ACHN (cell line): ENCODE results near the gene MEA1.

Experiments
- DNase-seq: peaks from one replicate; pipeline ENCODE4 v3.0.0-alpha.2; 2015
- in situ Hi-C: cut with HindIII; loops from 2 replicates; pipeline ENCODE4 v1.10.0; 2017; ENCODE audit warnings: low sequenced_read_pairs, low pct_ligation_motif_present, low pct_unique_long_range_greater_than_20kb

Gene MEA1

DNA sequence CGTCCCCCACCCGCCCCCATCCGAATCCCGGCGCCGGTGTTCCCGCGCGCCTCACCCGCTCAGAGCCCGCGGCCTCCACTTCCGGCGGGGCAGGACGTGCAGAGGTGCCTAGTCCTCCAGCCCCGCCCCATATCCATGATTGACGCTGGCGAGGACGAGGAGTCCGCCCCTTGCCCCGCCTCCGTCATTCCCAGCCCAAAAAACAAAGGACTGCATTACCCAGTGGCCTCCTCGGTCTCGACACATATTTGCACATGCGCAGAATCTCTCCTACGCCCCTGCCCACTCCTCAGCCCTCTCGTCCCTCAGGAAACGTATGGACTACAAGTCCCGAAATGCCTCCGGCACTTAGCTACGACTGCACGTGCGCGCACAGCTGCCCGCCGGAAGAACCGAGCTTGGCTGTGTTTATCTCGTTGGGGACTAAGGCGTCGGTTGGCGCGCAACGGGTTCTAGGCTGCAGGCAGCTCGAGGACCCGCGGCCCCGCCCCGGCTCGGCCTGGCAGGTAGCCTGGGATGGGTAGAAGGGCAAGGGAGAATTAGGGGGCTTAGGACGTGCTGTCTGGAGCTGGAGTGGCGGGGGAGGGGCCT, at the start of gene MEA1, which contains the start of gene KLHDC3:
Gene MEA1 (minus strand): TSS at position 104 of the 591 bp plus-strand sequence. CDS start 133 bp downstream, outside the sequence.
Gene KLHDC3 (plus strand): TSS at position 407 of the 591 bp plus-strand sequence. CDS start 2,944 bp downstream, outside the sequence.
- DNase-seq: peak; percentile 98
- in situ Hi-C loops: no loop called here

- in situ Hi-C loops: no loop called here
- no peak for DNase-seq
These were observed 49.1 kb upstream of the MEA1 start for GRCh38 chr6:43062818-43063217.

GRCh38 chr6:43061861-43062260, 48.1 kb upstream of the MEA1 start:
- in situ Hi-C loops: no loop called here

DNA sequence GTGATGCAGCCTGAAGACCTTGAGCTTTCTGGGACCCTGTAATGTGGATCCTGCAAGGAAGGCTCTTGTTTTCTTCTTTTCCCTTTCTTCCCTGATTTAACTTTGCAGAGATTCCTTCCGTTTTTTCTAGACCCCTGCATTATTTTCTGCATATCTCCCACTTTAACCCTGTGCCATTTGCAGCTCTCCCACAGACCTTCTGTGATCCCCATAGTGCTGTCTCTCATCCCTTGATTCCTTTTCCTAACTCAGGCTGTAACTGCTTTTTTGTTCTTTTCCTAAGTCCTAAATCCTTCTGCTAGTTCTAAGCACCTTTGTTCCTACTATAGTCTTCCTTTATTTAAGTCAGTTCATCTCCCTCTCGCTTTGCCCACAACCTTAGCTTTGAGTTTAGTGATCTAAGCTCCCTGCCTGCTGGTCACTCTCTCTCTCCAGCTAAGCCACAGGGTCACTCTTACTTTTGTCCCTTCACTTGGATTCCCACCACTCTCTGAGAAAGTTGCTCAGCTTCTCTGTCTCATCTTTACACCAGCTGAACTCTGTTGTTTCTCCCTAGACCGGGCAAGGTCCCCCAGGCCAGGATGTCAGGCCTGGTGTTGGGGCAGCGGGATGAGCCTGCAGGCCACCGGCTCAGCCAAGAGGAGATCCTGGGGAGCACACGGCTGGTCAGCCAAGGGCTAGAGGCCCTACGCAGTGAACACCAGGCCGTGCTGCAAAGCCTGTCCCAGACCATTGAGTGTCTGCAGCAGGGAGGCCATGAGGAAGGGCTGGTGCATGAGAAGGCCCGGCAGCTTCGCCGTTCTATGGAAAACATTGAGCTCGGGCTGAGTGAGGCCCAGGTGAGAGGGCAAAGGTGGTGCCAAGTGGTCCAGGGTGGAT, 47.2 kb upstream of the MEA1 start:
- in situ Hi-C loops: no loop called here

More at GRCh38 chr6:43061861-43062260, 48.1 kb upstream of the MEA1 start:
- no peak for DNase-seq

GRCh38 chr6:43060034-43060754, 46.4 kb upstream of the MEA1 start:
- in situ Hi-C loops: no loop called here
- DNase-seq: peak; percentile 25

More for the DNA sequence above, 47.2 kb upstream of the MEA1 start:
- no peak for DNase-seq

GRCh38 chr6:43059168-43060033, 45.7 kb upstream of the MEA1 start, which contains the start of the genes KLC4 and MRPL2:
KLC4 (plus strand) TSS chr6:43059631; CDS start chr6:43061336, 1,705 bp downstream.
MRPL2 (minus strand) TSS chr6:43059434; CDS start chr6:43059381, 53 bp downstream.
- DNase-seq: peak; percentile 98
- in situ Hi-C loops: no loop called here

DNA sequence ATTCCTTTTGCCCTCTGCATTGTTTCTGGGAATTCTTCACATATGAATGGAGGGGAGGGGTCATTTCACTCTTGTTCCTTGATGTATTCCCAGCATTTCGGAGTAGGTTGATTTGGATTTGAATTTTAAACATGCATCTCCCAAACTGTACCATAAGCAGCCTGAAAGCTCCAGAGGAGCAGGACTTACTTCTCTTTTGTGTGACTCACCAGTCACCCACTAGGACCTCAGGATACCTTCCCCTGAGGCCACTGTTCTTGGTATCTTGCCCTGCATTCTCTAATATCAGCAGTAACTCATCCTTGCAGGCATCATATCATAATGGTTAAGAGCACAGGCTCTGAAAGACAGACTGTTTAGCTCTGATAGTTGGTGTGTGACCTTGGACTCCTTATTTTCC, 44.8 kb upstream of the MEA1 start:
- DNase-seq: no peak
- in situ Hi-C loops: no loop called here

DNA sequence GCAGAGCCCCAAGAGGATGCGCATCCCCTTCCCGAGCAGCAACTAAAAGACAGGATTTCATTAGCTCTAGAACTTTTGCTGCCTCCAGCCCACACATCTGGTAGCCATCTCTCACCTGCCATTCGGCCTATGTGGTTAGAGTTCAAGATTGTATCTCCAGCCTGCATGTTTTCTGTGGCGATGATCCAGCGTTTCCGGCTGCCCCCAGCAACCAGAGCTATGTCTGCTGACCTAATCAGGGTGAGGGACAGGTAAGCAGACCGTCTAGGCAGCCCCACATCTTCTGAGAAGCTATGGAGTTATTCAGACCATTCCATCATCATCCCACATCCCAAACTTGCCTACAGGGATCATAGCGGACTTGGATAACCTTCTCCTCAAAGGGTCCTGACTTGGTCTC, 42.2 kb upstream of the MEA1 start:
- DNase-seq: no peak
- in situ Hi-C loops: no loop called here

- in situ Hi-C loops: no loop called here
- DNase-seq: no peak
These were observed 40.6 kb upstream of the MEA1 start for GRCh38 chr6:43054206-43054943.

GRCh38 chr6:43053545-43054205, 39.9 kb upstream of the MEA1 start, which contains the start of gene CUL7:
CUL7 (minus strand) TSS chr6:43053851; CDS start chr6:43052788, 1,063 bp downstream.
- in situ Hi-C loops: no loop called here

DNA sequence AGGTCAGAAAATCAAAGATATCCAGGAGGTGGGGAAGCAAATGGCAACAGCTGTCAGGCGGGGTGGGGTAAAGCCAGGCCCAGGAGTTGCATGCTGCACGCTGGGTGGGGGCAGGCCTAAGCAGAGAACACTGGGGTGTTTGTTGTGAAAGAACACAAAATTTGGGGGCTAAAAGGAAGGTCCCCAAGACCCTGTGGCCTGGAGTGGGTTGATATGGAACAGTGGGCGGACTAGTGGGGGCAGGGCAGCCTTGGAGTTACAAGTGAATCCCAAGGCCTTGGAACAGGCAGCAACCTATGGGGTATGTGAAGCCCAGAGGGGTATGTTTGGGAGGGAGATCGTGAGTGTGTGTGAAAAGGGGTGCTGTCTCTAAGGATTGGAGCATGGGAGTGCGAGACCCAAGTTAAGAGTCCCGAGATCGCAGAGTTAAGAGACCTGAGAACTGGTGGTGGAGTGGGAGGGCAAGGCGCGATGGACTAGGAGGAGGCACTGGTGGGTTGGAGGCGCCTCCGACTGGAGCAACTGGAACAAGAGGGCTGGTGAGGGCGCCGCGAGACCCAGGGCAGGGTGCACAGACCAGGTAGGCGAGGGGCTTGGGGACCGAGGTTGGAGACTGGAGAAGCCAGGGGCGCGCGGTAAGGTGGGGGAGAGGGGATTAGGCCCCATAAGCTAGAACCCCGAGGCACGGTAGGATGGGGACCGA, 39.2 kb upstream of the MEA1 start:
- in situ Hi-C loops: no loop called here
- DNase-seq: peak; percentile 26

More at GRCh38 chr6:43053545-43054205, 39.9 kb upstream of the MEA1 start, which contains the start of gene CUL7:
- DNase-seq: peak; percentile 94

GRCh38 chr6:43052225-43052841, 38.6 kb upstream of the MEA1 start:
- DNase-seq: no peak
- in situ Hi-C loops: no loop called here

- in situ Hi-C loops: no loop called here
- DNase-seq: no peak
These were observed 37.2 kb upstream of the MEA1 start for GRCh38 chr6:43050981-43051380.

- in situ Hi-C loops: no loop called here
- no peak for DNase-seq
These were observed 34.3 kb upstream of the MEA1 start for GRCh38 chr6:43047998-43048397.

GRCh38 chr6:43045371-43045930, 31.7 kb upstream of the MEA1 start:
- DNase-seq: no peak
- in situ Hi-C loops: no loop called here
